Measurements from ENCODE around the gene RENBP.
"Not testable (repeated sequence)": the region's sequence is repeated elsewhere in the genome, so short reads cannot be mapped to it uniquely, and the experiment has no call there.

Gene RENBP

GRCh38 chrX:153944140-153944799, at the start of gene RENBP:
RENBP (minus strand) TSS chrX:153944643; CDS start chrX:153944610, 33 bp downstream.
- DNase-seq = no peak

- no peak for DNase-seq
Observed at GRCh38 chrX:153993978-153994377, 49.5 kb upstream of the RENBP start.

DNA sequence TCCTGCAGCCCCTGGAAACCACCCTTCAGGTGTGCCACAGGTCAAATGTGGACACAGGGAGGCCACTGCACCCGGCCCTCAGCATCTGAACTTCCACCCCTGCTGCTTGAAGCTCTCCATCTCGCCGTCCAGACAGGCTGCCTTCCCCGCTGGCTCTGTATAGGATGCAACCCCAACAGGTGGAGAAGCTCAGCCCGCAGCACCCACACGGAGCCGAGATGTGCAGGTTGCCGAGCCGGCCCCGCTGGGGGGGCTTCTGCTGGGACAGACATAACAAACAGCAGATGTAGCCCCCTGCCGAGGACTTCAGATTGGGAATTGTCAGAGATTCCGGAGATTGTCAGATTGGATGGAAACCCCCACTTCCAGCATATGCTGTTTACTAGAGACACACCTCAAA, 48.6 kb upstream of the RENBP start:
- no peak for DNase-seq

DNA sequence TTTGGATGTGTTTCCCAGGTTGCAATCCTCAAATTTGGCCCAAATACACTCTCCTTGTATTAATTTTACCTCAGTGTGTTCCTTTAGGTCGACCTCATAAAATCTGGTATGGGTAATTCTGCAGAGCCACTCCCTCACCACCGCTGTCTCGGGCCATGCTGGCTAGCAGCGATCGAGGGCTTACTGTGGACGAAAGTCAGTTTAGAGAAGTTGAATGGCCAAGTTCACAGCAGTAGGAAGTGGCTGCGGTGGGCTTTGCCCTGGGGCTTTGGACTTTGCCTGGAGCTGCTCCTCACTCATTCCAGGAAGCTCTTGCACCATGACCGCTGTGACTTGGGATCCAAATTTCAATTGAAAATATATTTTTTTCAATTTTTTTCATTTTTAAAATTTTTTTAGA, 47.7 kb upstream of the RENBP start:
- no peak for DNase-seq

GRCh38 chrX:153991013-153991580, 46.7 kb upstream of the RENBP start:
- no peak for DNase-seq

GRCh38 chrX:153989973-153990655, 45.7 kb upstream of the RENBP start:
- DNase-seq = no peak

GRCh38 chrX:153988493-153988892, 44.0 kb upstream of the RENBP start:
- no peak for DNase-seq

DNA sequence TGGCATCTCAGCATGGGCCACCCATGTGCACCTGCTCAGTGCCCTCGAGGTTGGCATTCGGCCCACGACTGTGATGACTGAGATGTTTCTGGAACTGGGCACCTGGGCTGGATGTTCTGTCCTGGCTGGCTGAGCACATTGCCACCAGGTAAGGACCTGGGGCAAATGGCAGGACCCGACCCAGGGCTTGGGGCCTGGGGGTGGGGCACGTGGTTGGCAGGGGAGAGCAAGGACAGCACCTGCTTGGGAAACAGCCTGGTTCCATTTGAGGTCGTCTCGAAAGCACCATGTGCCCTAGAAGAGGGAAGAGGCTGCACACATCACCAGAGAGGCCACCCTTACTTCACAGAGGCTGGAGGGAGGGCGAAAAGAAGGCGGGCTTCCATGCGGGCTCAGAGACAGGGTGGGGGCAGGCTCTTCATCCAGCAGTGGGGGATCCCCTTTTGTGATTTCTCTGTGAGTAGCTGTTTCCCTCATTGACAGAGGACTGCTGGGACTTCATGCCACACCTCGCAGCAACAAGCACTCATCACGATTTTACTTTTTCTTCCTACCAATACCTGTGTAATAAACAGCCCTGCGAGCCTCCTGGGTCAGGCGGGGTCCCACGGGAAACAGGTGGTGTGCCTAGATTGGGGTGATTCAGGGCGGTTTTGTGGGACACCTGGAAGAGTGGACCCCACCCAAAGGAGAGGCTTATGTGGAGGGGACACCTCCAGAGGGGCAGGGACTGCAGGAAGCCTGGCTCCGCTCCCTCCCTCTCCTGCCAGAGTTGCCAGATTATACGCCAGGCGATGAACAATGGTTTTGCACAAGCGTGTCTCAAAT, 40.1 kb upstream of the RENBP start:
- DNase-seq = no peak

DNA sequence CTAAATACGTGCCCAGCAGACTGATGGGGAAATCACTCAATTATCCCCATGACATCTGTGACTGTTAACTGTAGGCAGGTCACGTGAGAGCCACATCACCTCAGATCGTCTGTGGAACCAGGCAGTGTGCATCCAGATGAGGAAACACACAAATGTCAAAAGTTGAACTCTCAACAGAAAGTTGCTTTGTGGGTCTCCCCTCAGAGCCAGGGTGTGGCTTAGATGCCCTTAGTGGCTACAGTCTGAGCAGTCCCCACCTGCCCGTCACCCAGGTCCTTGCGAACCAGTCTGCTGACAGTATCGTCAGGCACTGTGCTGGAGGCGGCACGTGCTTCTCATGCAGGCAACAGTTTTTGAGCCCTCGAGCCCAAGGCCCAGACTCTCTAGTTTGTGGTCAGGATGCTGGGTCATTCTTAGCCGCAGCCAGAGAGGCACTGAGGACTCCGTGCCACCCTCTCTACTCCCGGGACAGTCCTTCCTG, 38.9 kb upstream of the RENBP start:
- DNase-seq = no peak

DNA sequence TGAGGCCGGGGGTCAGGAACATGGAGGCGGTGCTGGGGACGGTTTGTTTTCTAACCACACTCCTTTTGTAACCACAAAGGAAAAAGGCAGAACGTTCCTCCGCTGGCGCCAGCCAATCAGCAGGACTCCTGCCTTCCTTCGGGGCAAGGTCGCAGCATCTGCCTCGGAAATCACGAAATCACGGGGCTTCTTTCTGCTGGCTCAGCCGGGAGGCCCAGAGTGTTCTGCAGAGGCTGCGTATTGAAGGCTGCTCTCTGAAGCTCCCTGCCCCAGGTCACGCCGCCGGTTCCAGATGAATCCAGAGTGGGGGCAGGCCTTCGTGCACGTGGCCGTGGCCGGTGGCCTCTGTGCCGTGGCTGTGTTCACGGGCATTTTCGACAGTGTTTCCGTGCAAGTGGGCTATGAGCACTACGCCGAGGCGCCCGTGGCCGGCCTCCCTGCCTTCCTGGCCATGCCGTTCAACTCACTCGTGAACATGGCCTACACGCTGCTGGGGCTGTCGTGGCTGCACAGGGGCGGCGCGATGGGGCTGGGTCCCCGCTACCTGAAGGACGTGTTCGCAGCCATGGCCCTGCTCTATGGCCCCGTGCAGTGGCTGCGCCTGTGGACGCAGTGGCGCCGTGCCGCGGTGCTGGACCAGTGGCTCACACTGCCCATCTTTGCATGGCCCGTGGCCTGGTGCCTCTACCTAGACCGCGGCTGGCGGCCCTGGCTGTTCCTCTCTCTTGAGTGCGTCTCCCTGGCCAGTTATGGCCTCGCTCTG, 37.5 kb upstream of the RENBP start:
- peak in 1 of 2 donors; percentile 55 for DNase-seq

- DNase-seq = no peak
Observed at GRCh38 chrX:153981231-153981630, 36.8 kb upstream of the RENBP start.

DNA sequence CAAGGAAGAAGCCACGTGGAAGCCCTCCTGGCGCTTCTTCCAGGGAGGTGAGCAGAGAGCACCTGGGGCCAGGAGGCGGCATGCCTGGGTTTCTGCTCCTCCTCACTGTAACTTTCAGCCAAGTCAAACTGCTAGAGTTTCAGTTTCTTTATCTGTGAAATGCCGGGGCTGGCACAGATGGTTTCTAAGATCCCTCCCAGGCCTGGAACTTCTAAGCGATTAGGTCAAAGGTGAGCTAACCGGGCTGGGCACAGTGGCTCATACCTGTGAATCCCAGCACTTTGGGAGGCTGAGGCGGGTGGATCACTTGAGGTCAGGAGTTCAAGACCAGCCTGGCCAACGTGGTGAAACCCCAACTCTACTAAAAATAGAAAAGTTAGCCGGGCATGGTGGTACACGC, 36.0 kb upstream of the RENBP start:
- DNase-seq = not testable (repeated sequence)

DNA sequence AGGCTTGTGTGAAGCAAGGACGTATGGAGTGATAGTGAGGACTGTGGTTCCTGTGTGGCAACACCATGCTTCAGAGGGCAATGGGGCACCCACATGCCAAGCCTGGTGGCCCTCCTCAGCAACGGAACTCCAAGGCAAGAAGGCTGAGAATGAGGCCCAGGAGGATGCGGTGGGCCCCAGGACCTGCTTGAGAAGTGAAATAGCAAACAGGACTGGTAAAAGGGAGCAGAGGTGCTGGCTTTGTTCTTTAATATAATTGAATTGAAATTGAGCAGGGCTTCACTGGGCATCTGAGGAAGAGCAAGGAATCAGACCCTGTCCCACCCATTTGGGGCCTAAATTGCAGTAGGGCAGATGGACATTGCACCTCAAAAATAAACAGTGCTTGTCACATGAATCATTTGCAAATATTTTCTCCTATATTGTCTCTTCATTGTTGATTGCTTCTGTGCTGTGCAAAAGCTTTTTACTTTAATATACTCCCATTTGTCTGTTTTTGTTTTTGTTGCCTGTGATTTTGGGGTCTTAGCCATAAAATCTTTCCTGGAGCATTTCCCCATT, 30.4 kb upstream of the RENBP start:
- no peak for DNase-seq

DNA sequence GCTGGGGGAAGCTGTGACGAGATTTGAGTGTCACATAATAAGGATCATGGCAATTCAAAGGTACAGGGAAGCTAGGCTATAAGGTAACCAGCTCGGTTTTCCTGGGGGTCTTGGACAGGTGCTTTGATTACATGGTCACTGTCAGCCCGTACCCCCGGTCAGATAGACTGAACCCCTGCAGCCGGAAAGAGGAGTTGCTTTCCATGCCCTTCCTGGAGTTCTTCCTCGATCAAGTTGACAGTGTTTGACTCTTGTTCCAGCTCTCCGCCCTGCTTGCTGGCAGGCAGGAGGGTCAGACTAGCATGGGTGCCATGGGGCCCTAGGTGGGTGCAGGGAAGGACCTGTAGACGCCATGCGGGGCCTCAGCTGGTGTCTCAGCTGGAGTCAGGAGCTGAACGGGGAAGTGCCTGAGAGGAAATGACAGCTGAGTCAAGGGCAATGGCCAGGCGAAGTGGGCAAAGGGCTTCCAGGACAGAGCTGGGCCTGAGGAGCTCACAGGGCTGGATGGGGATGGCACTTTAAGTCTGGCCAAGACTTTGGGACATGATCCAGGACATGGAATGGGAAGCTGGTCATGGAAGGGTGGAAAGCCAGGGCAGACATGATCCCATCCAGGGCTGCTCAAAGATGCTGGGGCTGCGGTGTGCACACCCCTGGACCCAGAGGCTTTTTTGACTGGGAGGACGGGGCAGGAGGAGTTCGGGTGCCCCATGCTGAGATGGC, 29.7 kb upstream of the RENBP start:
- no peak for DNase-seq

DNA sequence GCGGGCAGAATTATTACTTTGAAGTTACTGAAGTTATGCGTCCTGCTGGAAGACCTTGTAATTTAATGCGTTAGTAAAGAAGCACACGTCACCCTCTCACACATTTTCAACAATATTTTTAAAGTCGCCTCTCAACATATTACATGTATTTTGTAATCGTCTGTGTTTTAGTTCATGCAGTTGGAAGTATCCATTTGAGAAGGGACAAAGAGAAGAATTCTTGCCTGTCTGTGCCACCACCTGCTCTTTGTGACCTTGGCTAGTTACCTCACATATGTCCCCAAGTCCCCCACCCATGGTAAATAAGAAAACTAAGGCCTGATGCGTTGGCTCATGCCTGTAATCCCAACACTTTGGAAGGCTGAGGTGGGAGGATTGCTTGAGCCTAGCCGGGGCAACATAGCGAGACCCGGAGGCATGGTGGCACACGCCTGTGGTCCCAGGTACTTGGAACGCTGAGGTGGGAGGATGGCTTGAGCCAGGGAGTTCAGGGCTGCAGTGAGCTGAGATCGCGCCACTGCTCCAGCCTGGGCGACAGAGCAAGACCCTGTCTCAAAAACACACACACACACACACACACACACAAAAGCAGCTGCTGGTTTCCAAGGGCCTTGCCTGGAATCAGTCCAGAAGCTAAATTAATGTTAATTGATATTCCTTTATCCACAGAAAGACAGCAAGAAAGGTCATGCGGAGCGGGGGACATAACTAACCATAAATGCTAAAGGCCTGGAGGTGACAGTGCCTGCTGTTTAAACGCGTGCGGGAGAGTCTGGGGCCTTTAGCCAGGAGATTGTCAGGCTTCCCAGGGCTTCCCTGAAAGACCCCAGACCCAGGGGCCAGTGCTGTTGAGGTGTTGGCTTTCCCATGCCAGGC, 28.9 kb upstream of the RENBP start:
- no peak for DNase-seq

GRCh38 chrX:153972368-153973126, 28.1 kb upstream of the RENBP start, which contains the start of gene TMEM187:
TMEM187 (plus strand) TSS chrX:153972754; CDS start chrX:153982063, 9,309 bp downstream.
- peak; percentile 77 to 87 for DNase-seq

- DNase-seq = peak; percentile 78 to 84
Observed at GRCh38 chrX:153971450-153972367, 27.3 kb upstream of the RENBP start, which contains the start of gene HCFC1. HCFC1 (minus strand) TSS chrX:153971818; CDS start chrX:153970840, 978 bp downstream.

DNA sequence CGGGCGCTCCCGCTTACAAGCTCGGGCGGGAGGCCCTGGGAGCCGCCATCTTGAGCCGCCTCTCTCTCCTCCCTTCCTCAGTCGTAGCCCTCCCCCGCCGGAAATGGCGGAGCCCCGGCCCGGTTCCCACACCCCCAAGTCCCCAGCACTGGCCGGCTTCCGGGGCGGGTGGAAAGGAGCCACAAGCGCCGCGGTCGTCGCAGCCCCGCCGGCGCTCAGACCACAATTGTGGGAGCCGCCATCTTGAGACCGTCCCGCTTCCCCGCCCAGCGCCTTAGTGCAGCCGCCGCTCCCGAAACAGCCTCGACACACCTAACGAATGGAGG, 26.6 kb upstream of the RENBP start:
- DNase-seq = peak; percentile 72 to 86
